HL-60 (cell line): ENCODE results near the gene RAB31.

ENCODE experiments used
- DNase-seq, 2 experiments: peaks; one replicate each; pipeline ENCODE4 v3.0.0-alpha.2; 2010 to 2020; ENCODE audit warnings: low read depth in 1 of 2, low spot score in 1 of 2
- H3K27ac ChIP-seq: fragments of 250-450 bp; sonication (Bioruptor Pico); replicated peaks from 2 replicates; pipeline ENCODE4 v1.5.1; 2020; ENCODE audit warnings: mild to moderate bottlenecking, moderate library complexity
- H3K27me3 ChIP-seq: fragments of 250-450 bp; sonication (Bioruptor Pico); 2 replicates; pipeline ENCODE4 v1.5.1; 2021; ENCODE audit warnings: mild to moderate bottlenecking, moderate library complexity; ENCODE audit not compliant: insufficient read depth, poor library complexity, severe bottlenecking
- H3K4me3 ChIP-seq: replicated peaks from 2 replicates; pipeline ENCODE4 v1.5.1; 2011; ENCODE audit warnings: mild to moderate bottlenecking, control low read depth, low read length; ENCODE audit not compliant: insufficient read depth
- GABPA ChIP-seq: IDR thresholded peaks from 2 replicates; pipeline ENCODE4 v1.6.1; 2012; ENCODE audit warnings: low read depth
- POLR2AphosphoS5 ChIP-seq: IDR thresholded peaks from 2 replicates; pipeline ENCODE4 v1.6.1; 2012; ENCODE audit warnings: low read depth
- REST ChIP-seq: IDR thresholded peaks from 2 replicates; pipeline ENCODE4 v1.6.1; 2012; ENCODE audit warnings: low read depth; ENCODE audit not compliant: insufficient replicate concordance
- SPI1 ChIP-seq: IDR thresholded peaks from 2 replicates; pipeline ENCODE4 v1.6.1; 2012; ENCODE audit warnings: low read depth, mild to moderate bottlenecking, borderline replicate concordance
- TF ChIP-seq, protein P1 (sequence below): IDR thresholded peaks from one replicate; pipeline ENCODE4 v1.5.1; 2011; ENCODE audit warnings: low read length, control low read depth, inconsistent platforms; ENCODE audit not compliant: insufficient read depth

Gene RAB31

GRCh38 chr18:9715088-9715343, 6.9 kb downstream of the RAB31 start:
- TF ChIP-seq GABPA (no peak), REST (no peak), SPI1 (no peak), POLR2AphosphoS5 (no peak)
- TF ChIP-seq, protein P1, sequence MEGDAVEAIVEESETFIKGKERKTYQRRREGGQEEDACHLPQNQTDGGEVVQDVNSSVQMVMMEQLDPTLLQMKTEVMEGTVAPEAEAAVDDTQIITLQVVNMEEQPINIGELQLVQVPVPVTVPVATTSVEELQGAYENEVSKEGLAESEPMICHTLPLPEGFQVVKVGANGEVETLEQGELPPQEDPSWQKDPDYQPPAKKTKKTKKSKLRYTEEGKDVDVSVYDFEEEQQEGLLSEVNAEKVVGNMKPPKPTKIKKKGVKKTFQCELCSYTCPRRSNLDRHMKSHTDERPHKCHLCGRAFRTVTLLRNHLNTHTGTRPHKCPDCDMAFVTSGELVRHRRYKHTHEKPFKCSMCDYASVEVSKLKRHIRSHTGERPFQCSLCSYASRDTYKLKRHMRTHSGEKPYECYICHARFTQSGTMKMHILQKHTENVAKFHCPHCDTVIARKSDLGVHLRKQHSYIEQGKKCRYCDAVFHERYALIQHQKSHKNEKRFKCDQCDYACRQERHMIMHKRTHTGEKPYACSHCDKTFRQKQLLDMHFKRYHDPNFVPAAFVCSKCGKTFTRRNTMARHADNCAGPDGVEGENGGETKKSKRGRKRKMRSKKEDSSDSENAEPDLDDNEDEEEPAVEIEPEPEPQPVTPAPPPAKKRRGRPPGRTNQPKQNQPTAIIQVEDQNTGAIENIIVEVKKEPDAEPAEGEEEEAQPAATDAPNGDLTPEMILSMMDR = no peak

GRCh38 chr18:9715978-9716774, 8.1 kb downstream of the RAB31 start:
- no peaks in the 10 kb centered on the region for H3K27me3 ChIP-seq
- TF ChIP-seq, protein P1 = no peak
- peak; percentile 62; the same call in 1 of the 2 replicates for TF ChIP-seq SPI1
- peak in 1 of 2 experiments; percentile 67 for DNase-seq
- no peak overlapping the region for H3K4me3 ChIP-seq
- peak overlapping the region; percentile 27 for H3K27ac ChIP-seq

More at GRCh38 chr18:9715088-9715343, 6.9 kb downstream of the RAB31 start:
- no peak for DNase-seq
- Histone ChIP-seq H3K27ac (no peak overlapping the region), H3K27me3 (no peaks in the 10 kb centered on the region), H3K4me3 (no peak overlapping the region)

- Histone ChIP-seq H3K27me3 (no peaks in the 10 kb centered on the region), H3K27ac (no peak overlapping the region), H3K4me3 (no peak overlapping the region)
- no peak for DNase-seq
- TF ChIP-seq SPI1 (no peak), GABPA (no peak), POLR2AphosphoS5 (no peak), REST (no peak)
- TF ChIP-seq, protein P1 = no peak
Measured at GRCh38 chr18:9716780-9717563, 8.9 kb downstream of the RAB31 start.
